Effector memory CD4-positive, alpha-beta T cell (primary cell): ENCODE results near the gene P3H4.
"Not testable (repeated sequence)": the region's sequence is repeated elsewhere in the genome, so short reads cannot be mapped to it uniquely, and the experiment has no call there.

ENCODE experiments used
- DNase-seq, 3 donors: peaks; one replicate each; pipeline ENCODE4 v3.0.0-alpha.2; 2020
- H3K27ac ChIP-seq: 2 replicates; pipeline ENCODE4 v1.7.0; 2013; ENCODE audit warnings: mild to moderate bottlenecking, low read length, moderate library complexity; ENCODE audit not compliant: insufficient read depth, poor library complexity, severe bottlenecking
- H3K27me3 ChIP-seq: replicated peaks from 2 replicates; pipeline ENCODE4 v1.7.0; 2013; ENCODE audit warnings: mild to moderate bottlenecking, low read length; ENCODE audit not compliant: insufficient read depth, control insufficient read depth, poor library complexity, severe bottlenecking
- H3K36me3 ChIP-seq: 2 replicates; pipeline ENCODE4 v1.7.0; 2013; ENCODE audit warnings: mild to moderate bottlenecking, low read length, moderate library complexity; ENCODE audit not compliant: control insufficient read depth, insufficient read depth
- H3K4me1 ChIP-seq: 2 replicates; pipeline ENCODE4 v1.7.0; 2013; ENCODE audit warnings: low read length, mild to moderate bottlenecking; ENCODE audit not compliant: control insufficient read depth, insufficient read depth, poor library complexity, severe bottlenecking
- H3K4me3 ChIP-seq: 2 replicates; pipeline ENCODE4 v1.7.0; 2013; ENCODE audit warnings: low read length, low read depth, mild to moderate bottlenecking; ENCODE audit not compliant: insufficient read depth, poor library complexity, severe bottlenecking
- H3K9me3 ChIP-seq: 2 replicates; pipeline ENCODE4 v1.7.0; 2013; ENCODE audit warnings: mild to moderate bottlenecking, low read length, moderate library complexity; ENCODE audit not compliant: control insufficient read depth

P3H4 gene

DNA sequence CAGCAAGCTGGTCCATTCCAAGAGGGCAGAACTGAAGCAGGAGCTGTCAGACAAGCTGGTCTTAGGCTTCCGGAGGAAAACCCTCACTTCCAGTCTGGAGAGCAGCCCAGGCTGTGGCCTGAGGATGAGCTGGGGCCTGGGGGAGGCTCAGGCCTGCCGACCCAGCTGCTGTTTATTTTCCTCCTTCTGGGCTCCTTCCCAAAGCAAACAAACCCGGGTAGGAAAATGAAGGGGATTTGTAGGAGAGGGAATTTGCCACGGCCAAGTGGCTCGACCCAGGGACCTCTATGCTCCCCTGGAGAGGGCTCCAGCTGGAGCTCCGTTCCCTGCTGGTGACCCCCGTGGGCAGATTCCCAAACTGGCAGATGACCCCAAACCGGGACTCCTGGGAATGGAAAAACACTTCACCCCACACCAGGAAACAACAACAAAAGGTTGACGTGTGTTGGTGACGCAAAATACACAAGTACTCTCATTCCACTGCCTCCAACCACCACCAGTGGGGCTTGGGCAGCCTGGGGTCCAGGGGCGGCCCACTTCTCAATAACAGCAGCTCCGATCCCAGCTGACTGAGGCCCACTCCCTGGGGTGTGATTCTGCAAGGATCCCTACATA, 34.1 kb downstream of the P3H4 start:
- no peak for DNase-seq
- Histone ChIP-seq H3K4me3 (no peak overlapping the region), H3K27me3 (no peaks in the 10 kb centered on the region), H3K4me1 (no peaks in the 10 kb centered on the region), H3K36me3 (no peaks in the 10 kb centered on the region), H3K9me3 (no peaks in the 10 kb centered on the region), H3K27ac (no peak overlapping the region)

DNA sequence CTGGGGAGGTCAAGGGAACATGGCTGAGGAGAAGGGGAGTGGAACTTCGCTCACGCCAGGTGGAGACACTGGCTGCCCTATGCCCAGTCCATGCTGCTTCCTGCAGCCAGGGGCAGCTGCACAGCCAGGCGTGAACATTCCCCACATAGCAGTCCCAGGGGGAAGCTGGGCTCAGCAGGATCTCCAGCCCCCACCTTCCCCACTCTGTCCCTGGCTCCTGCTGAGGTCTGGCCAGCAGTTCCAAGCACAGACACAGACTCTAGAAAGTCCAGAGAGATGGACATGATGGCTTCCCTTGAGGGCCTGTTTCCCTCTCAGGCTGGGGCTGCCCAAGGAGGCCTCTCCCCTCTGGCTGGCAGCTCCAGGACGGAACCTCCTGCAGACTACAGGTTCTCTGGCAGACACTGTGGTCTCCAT, 34.6 kb downstream of the P3H4 start:
- no peaks in the 10 kb centered on the region for H3K36me3 ChIP-seq
- no peaks in the 10 kb centered on the region for H3K9me3 ChIP-seq
- H3K27me3 ChIP-seq: no peaks in the 10 kb centered on the region
- no peaks in the 10 kb centered on the region for H3K4me1 ChIP-seq
- no peak for DNase-seq
- H3K4me3 ChIP-seq: no peak overlapping the region
- no peak overlapping the region for H3K27ac ChIP-seq

DNA sequence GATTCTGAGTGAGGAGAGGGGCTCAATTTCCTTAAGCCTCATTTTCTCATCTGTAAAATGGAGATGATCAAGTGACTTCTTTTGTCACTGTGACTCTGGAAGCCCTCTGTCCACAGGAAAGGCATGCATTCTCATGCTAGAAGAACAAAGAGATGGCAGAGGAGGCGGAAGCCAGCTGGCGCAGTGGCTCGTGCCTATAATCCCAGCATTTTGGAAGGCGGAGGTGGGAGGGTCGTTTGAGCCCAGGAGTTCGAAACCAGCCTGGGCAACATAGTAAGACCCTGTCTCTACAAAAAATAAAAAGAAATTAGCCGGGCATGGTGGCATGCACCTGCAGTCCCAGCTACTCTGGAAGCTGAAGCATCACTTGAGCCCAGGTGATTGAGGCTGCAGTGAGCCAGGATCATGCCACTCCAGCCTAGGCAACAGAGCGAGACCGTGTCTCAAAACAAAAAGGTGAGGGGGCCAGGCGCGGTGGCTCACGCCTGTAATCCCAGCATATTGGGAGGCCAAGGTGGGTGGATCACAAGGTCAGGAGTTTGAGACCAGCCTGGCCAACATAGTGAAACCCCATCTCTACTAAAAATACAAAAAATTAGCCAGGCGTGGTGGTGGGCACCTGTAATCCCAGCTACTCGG, 35.4 kb downstream of the P3H4 start:
- DNase-seq, H3K9me3 ChIP-seq, H3K4me3 ChIP-seq, H3K27me3 ChIP-seq, H3K27ac ChIP-seq, H3K4me1 ChIP-seq, H3K36me3 ChIP-seq: not testable (repeated sequence)

DNA sequence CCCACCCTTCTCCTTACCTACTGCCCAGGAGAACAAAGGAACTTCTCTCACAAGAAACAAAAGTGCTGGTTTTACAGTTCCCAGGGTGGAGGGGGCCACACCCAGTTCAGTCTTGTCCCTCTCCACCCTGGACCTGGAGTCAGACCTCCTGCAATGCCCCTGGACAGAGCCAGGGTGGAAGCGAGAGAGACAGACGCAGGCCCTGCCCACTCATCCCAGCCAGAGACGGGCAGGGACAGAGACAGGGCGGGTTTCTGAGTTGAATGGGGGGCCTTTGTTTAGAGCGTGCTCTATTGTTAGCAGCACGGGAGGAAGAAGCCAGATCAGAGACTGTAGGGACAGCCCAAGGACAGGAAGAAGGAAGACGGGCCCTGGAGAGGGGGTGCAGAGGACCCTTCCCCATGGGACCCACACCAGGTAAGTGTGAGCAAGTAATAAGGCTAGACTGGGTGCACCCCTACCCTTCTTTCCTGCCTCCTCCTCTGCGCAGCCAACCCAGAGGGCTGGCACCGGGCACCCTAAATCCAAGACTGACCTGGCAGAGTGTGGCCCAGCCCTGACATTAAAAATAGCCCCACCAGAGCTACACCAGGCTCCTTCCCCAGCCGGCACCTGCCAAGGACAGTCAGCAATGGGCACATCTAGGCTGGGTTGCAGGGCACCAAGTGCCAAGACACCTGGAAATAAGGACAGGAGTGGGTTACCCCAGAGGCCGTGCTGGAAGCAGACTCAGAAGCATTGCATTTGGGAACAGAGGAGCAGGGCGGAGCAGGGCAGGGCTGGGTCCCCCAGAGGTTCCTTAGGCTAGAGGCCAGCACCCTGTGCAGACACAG, 36.1 kb downstream of the P3H4 start:
- no peaks in the 10 kb centered on the region for H3K4me1 ChIP-seq
- no peak for DNase-seq
- H3K9me3 ChIP-seq: no peaks in the 10 kb centered on the region

DNA sequence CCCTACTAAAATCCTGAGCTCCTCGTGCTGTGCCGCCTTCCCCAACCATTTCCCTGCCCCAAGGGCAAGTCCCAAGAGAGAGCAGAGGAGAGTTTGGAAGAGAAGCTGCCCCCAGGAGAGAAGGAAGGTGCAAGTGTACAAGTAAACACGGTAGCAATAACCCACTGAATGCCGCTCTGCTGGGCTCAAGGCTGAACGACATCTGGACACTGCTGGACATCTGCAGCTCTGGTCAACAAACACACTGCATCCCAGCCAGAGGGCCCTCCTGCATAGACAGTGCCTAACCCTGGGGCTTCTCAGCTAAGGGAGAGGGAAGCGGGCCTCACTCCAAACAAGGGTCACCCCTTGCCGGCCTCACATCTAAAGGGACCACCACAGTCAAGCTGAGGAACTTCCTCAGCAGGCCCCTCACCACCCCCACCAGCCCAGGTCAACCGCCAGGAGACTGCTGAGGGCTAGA, 38.0 kb downstream of the P3H4 start:
- Histone ChIP-seq H3K4me1 (no peaks in the 10 kb centered on the region), H3K4me3 (no peak overlapping the region), H3K9me3 (no peaks in the 10 kb centered on the region), H3K27ac (no peak overlapping the region), H3K27me3 (no peaks in the 10 kb centered on the region), H3K36me3 (no peaks in the 10 kb centered on the region)
- DNase-seq: no peak

More for the DNA sequence above, 36.1 kb downstream of the P3H4 start:
- Histone ChIP-seq H3K27ac (no peak overlapping the region), H3K36me3 (no peaks in the 10 kb centered on the region), H3K27me3 (no peaks in the 10 kb centered on the region), H3K4me3 (no peak overlapping the region)

DNA sequence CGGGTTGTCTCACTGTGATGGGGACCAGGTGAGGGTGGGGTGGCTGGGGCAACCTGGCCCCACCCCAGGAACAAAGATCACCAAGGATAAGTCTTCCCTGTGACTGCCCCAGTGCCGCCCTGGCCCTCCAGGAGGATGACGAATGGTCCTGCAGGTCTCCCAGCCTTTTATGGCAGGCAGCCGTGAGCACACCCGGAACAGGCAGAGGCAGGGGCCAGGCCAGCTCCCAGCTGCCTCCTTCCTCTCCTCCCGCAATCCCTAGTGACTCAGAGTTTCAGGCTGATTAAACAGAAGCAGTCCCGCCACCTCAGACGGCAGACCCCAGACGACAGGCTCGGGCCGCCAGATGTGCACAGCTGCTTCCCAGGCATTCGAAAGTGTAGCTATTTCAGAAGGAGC, 38.6 kb downstream of the P3H4 start:
- no peaks in the 10 kb centered on the region for H3K36me3 ChIP-seq
- H3K27ac ChIP-seq: no peak overlapping the region
- H3K9me3 ChIP-seq: no peaks in the 10 kb centered on the region
- no peaks in the 10 kb centered on the region for H3K27me3 ChIP-seq
- no peaks in the 10 kb centered on the region for H3K4me1 ChIP-seq
- DNase-seq: no peak
- H3K4me3 ChIP-seq: no peak overlapping the region

DNA sequence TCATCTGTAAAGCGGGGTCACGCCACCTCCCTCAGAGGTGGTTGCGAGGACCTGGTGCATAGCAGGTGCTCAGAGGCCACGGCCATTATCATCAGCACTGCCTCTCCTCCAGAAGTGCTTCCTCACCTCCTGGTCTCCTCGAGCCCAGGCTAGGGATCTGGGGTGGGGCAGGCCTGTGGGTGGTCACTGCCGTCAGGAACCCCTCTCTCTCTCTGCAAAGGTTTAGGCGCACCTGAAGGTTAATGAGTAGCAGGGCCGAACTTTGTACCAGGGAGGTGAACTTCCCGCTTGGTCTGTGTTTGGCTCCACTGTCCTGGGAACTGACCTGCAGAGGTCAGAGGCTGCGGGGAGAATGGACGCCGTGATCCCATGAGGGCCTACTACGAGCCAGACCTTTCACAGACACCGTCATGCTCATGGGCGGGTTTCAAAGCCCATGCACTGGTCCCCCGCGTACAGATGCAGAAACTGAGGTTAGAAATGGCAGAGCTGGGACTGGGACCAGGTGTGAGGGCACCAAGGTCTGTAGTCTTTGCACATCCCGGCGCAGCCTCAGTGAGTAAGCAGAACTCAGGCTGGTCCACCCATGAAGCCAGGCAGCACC, 39.1 kb downstream of the P3H4 start:
- H3K36me3 ChIP-seq: no peaks in the 10 kb centered on the region
- no peak overlapping the region for H3K4me3 ChIP-seq
- DNase-seq: no peak
- H3K9me3 ChIP-seq: no peaks in the 10 kb centered on the region
- no peaks in the 10 kb centered on the region for H3K27me3 ChIP-seq
- no peaks in the 10 kb centered on the region for H3K4me1 ChIP-seq
- H3K27ac ChIP-seq: no peak overlapping the region

DNA sequence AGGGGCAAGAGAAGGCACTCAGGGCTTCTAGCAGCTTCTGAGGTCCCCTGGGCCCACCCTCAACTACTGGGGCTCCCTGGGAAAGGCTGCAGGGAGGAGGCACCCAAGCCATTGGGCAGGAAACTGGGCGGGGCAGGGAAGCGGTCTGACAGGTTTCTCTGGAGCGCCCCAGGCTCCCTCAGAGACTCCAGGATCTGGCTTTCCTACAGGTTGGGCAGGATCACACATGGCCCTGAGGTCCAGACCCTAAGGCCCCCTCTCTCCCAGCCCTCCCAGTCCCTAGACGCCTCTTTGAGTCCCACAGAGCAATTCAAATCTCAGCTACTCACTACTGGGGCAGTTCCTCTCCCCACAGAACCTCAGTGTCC, 39.5 kb downstream of the P3H4 start:
- Histone ChIP-seq H3K27ac (no peak overlapping the region), H3K4me1 (no peaks in the 10 kb centered on the region), H3K36me3 (no peaks in the 10 kb centered on the region), H3K9me3 (no peaks in the 10 kb centered on the region), H3K4me3 (no peak overlapping the region), H3K27me3 (no peaks in the 10 kb centered on the region)
- no peak for DNase-seq

DNA sequence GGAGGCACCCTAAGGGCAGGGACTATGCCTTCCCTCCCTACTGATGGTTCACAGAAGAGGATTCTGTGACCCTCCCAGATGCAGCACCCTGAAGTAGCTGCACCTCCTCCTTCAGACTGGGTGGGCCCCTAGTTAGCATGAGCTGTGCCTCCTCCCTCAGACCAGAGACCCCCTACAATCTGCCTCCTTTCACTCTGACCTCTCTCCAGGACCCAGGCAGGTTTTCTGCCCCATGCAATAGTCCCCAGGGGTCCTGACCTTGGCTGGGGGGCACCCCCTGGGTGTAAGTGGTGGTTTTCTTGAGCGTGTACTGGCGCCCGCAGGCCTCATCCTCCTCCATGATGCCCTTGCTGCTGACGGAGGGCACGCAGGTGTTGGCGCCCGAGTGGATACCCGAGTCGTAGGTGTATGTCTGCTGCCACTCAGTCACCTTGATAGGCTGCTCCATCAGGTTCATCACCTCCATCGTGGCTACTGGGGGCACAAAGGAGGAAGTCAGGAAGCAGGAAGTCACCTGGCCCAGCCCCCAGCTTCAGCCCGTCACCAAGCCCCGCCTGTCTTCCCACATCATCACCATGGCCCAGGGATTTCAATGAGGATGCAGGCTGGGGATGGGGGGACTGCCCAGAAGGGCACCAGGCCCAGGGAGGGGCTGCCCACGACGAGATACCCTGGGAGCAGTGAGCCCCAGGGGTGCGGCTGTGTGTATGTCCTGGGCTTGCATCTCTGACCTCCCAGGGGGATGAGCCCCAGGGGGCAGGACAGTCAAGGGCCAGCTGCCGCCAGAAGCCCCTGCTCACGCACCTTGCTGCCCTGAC, 40.2 kb downstream of the P3H4 start:
- Histone ChIP-seq H3K36me3 (no peaks in the 10 kb centered on the region), H3K27ac (no peak overlapping the region), H3K9me3 (no peaks in the 10 kb centered on the region), H3K27me3 (no peaks in the 10 kb centered on the region), H3K4me1 (no peaks in the 10 kb centered on the region), H3K4me3 (no peak overlapping the region)
- DNase-seq: no peak
